HG02798 (cell line): ENCODE measurements around the gene PTPN4.
A peak's percentile ranks its signal among the peaks of the same experiment; 100 is the strongest.
"Not testable (repeated sequence)": the region's sequence is repeated elsewhere in the genome, so short reads cannot be mapped to it uniquely, and the experiment has no call there.

ENCODE experiments used
- ATAC-seq: cut with Tn5 transposase; IDR thresholded peaks from one replicate; pipeline ENCODE4 v1.9.1; 2021; ENCODE audit warnings: mild to moderate bottlenecking; ENCODE audit not compliant: unreplicated experiment, poor library complexity

PTPN4 gene

DNA sequence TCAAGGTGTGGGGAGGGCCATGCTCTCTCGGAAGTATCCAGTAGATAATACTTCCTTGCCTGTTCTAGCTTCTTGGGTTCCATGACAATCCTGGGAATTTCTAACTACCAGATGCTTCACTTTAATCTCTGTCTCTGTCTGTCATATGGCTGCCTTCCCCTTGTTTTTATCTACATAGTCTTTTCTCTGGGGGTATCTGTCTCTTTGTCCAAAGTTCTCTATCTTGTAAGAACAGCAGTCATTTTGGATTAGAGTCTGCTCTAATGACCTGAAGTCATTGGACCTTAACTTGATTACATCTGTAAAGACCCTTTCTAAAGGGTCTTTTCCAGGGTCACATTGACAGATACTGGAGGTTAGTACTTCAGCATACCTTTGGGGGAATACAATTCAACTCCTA is 241.7 kb downstream of the PTPN4 start:
- ATAC-seq = no peak

DNA sequence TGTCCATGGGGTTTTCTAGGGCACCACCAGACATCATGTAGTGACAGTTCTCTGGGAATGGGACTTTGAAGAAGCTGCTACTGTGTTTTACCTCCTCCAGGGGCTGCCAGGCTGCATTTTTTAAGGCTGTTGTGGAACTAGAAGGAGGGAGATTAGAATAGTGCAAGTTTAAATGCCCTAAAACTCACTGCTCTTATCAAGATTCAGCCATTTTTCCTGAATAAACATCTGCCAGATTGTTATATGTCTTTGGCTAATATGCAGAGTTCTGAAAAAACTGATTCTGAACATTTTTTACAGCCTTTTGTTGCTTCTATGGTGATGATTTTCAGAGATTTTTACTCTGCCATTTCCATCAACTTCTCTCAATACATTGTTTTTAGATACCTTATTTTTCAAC is 244.5 kb downstream of the PTPN4 start:
- ATAC-seq = no peak

DNA sequence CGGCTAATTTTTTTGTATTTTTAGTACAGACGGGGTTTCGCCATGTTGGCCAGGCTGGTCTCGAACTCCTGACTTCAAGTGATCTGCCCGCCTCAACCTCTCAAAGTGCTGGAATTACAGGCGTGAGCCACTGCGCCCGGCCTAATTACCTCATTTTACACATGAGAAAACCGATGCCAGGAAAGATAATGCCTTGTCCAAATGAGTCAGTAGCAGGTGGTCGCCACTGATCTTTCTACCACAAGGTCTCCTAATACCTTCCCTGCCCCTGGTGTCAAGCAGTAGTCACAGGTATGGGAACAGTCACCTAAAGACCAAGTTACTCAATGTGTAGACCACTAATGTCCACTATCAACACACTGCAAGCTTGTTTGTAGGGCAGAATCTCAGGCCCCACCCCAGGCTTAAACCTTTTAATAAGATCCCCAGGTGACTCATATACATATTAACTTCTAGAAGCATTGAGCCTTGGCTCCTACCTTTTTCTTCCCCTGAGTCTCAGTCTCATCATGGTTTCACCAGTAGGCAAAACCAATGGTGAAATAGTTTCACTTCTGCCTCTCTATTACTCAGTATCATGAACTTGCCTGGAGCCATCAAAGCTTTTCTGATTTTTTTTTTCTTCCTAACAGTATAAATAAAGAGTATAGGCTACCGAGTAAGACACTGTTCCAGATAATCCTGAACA is 246.3 kb downstream of the PTPN4 start:
- ATAC-seq = peak; percentile 87

DNA sequence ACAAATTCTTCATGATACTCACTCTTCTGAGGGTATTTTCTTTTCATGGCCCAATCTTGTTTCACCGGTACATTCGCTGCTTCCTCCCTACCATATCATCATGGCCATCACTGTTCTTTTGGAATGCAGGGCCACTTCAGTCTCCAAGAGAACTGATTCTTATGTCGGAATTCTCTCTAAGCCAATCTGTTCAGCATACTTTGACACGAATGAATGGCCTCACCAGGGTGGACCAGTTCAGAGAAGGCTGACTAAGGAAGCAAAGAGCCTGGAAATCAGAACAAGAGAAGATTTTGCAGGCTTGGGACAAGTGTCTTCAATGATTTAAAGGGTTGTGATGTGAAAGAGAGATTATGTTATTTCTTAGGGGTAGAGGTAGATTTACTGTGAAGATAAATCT is 248.1 kb downstream of the PTPN4 start:
- ATAC-seq = no peak

DNA sequence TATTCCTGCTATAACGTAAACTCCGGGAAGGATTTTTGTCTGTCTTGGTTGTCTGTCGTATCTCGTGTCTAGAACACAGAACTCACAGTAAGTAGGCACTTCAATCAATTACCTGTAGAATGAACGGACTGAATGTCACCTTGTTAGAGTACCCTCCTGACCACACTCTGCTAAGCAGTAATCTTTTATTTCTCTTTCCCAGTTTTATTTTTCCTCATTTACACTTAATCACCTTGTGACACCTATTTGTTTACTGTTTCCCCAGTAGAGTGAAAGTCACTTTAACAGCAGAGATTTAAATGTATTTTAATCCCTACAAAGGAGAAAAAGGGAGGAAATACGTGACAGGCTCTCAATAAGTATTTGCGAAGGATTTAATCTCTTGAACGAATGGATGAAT is 252.6 kb downstream of the PTPN4 start:
- ATAC-seq = no peak

DNA sequence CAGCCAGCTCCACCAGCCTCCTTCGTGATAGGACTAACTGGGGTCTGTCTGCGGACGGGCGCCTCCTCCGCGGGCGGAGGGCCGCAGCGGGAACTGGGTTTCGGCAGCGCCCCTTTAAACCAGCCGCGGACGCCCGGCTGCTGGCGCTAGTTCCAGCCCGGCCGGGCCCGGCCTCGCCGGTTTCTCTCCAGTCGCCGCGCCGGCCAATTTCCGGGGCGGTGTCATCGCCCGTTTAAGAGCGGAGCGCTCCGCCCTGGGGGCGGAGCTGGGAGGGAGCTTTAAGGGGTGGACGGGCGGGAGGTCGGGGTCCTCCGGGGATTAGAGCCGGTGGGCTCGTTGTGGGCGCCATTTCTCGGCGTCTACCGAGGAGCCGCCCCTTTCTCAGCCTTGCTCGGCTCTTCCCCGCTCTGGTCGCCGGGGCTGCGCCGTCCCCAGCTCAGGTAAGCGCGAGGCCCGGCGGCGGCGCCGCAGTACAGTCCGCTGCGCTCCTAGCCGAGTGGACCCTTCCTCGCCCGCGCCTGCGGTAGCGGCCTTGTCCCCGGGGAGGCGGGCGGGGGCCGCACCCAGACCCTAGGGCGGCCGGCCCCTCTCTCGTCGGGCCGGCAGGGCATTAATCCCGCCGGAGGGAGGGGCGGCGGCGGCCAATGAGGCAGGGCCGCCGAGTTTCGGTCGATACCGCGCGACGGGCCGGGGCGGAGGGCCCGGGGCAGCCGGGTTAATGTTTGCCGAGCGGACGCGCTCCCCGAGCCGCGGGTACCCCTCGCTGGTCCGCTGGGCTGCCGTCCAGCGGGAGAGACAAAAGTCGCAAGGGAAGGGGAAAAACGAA is 253.3 kb downstream of the PTPN4 start, which contains the start of gene EPB41L5:
TSS of gene EPB41L5 (plus strand) at position 307 of the 826 bp plus-strand sequence. CDS start 6,008 bp downstream, outside the sequence.
- peak; percentile 97 for ATAC-seq

DNA sequence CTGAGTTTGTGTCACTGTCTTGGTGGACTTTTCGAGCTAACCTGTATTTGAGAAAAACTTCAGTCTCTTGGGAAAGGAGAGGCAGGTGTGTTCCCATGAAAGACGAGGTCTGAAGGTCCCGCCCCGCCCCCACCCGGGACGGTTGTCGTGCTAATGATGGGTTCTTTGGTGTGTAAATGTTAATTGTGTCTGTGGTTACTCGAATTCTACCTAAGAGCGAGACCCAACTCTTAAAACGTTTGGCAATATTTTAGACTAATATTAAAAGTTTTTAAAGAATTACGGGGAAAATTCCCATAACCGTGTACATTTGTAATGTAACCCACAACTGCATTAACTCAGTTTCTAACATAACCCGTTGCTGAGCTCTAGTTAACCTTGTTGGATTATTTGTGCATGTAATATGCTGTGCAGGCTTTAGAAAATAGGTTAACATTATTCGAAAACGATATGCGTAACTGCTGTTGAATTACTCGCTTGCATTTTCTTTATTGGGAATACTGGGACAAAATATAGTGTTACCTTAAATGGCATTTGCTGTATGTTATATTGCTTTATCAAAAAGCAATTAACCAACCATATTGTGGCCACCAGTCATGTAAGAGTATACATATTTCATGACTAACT is 254.0 kb downstream of the PTPN4 start:
- ATAC-seq = no peak

DNA sequence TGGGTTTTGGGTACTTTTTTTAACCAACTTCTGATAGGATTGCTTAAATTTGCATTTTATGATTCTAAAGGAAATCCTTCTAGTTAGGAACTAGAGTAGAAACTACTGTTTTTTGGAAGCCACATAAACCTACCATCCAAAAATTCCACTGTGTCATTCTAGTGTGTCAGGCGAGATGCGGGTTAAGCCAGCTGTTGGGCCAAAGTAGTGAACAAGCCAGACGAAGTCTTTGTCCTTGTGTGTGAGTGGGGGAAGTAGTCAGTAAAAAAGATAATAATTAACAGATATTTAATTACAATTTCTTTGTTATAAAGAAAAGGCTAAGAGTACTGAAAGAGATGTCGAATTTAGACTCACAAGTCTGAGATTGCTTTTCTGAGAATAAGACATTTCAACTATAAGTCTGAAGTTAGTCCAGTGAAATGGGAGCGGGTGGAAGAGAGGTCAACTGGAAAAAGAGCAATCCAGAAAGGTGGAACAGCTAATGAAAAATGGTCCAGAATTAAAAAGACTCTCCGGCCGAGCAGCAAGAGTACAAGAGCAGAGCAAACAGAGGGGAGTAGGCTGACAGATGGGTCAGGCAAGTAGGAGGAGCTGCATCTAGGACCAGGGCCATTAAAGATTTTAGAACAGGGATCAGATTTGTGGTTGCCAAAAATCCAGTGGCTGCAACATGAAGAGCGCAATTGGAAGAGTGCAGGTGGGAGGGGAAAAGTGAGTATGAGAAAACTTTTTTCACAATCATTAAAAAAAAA is 254.7 kb downstream of the PTPN4 start:
- no peak for ATAC-seq

DNA sequence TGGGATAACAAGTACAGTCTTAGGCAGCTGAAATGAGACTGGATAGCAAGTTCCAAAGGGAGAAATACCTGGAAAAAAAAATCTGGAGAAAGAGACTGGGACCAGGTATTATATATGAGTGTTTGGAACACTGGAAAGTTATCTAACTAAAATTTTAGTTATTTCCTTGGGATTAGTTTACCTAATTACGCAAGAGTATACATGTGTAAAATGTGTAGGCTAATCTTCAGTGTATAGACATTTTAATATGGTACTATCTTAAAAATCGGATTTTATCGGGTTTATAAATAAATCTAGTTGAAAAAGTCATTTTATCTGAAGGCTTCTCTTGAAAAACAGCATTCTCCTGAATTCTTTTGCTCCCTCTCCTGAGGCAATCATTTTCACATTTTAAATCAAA is 257.1 kb downstream of the PTPN4 start:
- ATAC-seq = no peak

DNA sequence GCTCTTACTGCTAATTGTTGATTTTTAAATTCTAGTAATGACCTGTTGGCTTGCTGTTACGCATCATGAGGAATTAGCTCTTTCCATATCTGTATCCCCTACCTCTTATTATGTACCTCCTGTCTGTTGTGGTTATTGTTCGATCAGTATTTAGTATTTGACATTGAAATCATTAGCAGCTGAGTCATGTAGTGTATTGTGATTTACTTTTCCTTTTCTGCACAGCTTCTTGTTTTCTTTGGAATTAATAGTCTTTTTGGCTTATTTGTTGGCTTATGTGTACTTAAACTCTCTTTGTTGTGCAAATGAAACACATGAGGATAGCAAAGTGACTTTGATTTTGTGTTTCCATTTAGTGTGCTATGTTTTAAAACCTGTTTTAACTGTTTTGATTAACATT is 257.5 kb downstream of the PTPN4 start:
- ATAC-seq = no peak

DNA sequence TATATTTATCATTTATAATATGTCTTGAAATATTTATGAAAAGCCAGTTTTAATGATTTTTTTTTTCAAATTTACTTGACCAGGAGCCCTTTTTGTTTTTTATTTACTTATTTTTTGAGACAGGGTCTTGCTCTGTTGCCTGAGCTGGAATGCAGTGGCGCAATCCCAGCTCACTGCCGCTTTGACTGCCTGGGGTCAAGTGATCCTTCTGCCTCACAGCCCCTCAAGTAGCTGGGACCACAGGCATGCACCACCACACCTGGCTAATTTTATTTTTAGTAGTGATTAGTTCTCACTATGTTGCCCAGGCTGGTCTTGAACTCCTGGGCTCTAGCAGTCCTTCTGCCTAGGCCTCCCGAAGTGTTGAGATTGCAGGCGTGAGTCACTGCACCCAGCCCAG is 258.8 kb downstream of the PTPN4 start:
- no peak for ATAC-seq

DNA sequence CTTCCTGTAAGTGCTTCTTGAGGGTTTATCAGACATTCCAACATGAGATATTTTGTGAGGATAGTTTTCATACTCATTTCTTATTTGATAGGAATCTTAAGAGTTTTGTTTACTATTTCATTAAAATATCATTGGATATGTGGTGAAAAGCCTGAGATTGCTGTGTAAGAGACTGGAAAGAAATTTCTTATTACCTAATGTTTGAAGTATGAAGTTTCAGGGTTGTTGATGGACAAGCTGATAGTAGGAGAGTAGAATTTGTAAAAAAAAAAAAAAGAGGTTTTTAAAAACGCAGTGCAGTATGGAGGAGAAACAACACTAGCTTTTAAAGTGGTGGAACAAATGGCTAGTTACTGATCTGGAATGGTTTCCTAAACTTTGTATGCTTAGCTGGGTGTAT is 260.8 kb downstream of the PTPN4 start:
- ATAC-seq = no peak

DNA sequence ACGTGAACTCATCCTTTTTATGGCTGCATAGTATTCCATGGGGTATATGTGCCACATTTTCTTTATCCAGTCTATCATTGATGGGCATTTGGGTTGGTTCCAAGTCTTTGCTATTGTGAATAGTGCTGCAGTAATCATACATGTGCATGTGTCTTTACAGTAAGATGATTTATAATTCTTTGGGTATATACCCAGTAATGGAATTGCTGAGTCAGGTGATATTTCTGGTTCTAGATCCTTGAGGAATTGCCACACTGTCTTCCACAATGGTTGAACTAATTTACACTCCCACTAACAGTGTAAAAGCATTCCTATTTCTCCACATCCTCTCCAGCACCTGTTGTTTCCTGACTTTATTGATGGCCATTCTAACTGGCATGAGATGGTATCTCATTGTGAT is 262.8 kb downstream of the PTPN4 start:
- not testable (repeated sequence) for ATAC-seq

DNA sequence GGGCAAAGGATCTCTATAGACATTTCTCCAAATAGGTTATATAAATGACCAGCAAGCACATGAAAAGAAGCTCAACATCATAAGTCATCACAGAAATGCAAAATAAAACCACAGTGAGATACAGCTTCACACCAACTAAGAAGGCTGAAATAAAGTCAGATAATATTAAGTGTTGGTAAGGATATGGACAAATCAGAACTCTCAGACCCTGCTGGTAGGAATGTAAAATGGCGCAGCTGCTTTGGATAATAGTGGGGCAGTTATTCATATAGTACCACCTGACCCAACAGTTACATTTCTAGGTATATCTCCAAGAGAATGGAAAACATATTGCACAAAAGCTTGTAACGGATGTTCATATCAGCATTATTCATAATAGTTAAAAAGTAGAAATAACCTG is 267.2 kb downstream of the PTPN4 start:
- no peak for ATAC-seq

DNA sequence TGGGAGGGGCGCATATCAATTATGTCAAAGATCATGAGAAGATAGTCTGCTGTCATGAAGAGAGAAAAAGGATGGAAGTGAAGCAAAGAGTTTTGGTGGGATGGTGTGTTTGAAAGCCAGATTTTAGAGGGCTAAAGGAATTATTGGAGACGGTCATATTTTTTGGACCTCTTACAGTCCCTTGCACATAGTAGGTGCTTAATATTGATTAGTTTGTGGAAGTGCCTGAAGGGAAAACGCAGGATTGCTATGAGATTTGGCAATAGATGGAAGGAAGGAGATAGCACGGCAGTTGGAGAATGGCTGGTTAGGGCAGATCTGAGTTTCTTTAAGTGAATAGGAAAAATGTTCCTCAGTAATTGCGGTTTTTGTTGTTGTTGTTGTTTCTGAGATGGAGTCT is 269.1 kb downstream of the PTPN4 start:
- ATAC-seq = no peak

DNA sequence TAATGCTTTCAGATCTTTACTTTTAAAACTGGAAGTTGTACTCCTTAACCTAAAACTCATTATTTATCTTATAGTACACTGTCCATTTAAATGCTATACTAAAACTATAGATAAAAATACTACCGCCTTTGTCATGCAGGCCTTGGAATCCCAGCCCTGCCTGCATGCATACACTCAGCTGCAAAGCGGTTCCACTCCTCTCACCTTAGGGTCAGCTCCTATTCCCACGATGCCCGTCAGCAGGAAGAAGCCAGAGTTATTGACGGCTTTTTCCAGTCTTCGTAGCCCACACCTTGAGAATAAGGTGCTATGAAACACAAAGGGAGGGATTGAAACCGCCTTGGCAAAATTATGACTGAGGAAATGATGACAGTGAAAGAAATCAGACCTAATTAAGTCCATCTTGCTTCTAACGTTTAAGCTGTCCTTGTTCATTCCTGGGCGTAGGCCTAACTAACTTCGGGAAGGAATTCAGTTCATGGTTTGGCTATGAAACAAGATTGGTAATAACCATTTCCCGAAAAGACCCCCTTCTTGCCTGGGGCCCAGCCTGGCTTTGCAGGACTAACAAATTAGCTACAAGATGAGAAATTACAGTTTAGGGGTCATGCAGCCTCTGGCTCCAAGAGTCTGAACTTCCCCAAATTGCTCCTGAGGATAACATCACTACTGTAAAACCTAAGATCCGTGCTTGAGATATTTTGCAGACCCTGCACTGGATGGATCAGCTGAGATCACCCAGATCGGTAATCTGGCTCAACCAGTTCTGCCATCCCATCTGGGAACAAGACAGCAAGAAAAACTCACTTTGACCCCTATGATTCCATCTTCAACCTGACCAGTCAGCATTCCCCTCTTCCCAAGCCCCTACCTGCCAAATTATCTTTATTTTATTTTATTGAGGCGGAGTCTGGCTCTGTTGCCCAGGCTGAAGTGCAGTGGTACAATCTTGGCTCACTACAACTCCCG is 270.2 kb downstream of the PTPN4 start:
- ATAC-seq = no peak

DNA sequence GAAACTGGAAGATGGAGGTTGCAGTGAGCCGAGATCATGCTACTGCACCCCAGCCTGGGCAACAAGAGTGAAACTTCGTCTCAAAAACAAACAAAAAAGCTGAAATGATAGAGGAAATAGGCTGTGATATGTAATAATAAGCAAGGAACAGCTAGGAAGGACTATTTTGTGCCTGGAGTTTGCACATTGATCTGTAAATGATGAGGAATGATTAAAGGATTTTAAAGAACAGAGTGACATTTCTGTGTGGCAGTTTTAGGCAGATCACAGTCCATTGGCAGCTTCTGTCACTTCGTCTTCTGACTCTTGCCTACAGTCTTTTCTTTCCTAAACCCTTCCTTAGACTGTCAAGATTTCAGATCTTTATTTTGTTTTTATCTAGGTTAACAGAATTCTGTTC is 272.6 kb downstream of the PTPN4 start:
- ATAC-seq = no peak
